ENCODE measurements around the gene LRPPRC. TPM values are rescaled to one million over a fixed set of nuclear protein-coding genes. Genes with fewer than 3 reads are reported as not detected.

The LRPPRC gene
- polyA plus RNA-seq, 4 donors, result 80.2 to 124 (median 118) TPM

- no peak for DNase-seq (ENCODE audit: low read depth in 4 of 4, low spot score in 3 of 4)
Measured at GRCh38 chr2:43877782-43878464, 117.9 kb downstream of the LRPPRC start.

- DNase-seq (ENCODE audit: low read depth in 4 of 4, low spot score in 3 of 4), result no peak
Measured at GRCh38 chr2:43874776-43875451, 120.9 kb downstream of the LRPPRC start.

GRCh38 chr2:43872151-43872550 is 123.6 kb downstream of the LRPPRC start:
- no peak for DNase-seq (ENCODE audit: low read depth in 4 of 4, low spot score in 3 of 4)

GRCh38 chr2:43855292-43855691 is 140.5 kb downstream of the LRPPRC start:
- DNase-seq (ENCODE audit: low read depth in 4 of 4, low spot score in 3 of 4), result no peak

GRCh38 chr2:43854671-43855070 is 141.1 kb downstream of the LRPPRC start:
- no peak for DNase-seq (ENCODE audit: low read depth in 4 of 4, low spot score in 3 of 4)

- no peak for DNase-seq (ENCODE audit: low read depth in 4 of 4, low spot score in 3 of 4)
Measured at GRCh38 chr2:43853141-43854081, 142.4 kb downstream of the LRPPRC start.

GRCh38 chr2:43852196-43852730 is 143.5 kb downstream of the LRPPRC start:
- DNase-seq (ENCODE audit: low read depth in 4 of 4, low spot score in 3 of 4), result no peak

- DNase-seq (ENCODE audit: low read depth in 4 of 4, low spot score in 3 of 4), result no peak
Measured at GRCh38 chr2:43851011-43851980, 144.5 kb downstream of the LRPPRC start.

- DNase-seq (ENCODE audit: low read depth in 4 of 4, low spot score in 3 of 4), result no peak
Measured at GRCh38 chr2:43848214-43848613, 147.6 kb downstream of the LRPPRC start.

GRCh38 chr2:43846140-43846793 is 149.5 kb downstream of the LRPPRC start:
- DNase-seq (ENCODE audit: low read depth in 4 of 4, low spot score in 3 of 4), result no peak

GRCh38 chr2:43845181-43845580 is 150.6 kb downstream of the LRPPRC start:
- DNase-seq (ENCODE audit: low read depth in 4 of 4, low spot score in 3 of 4), result no peak

GRCh38 chr2:43842866-43843226 is 152.9 kb downstream of the LRPPRC start:
- DNase-seq (ENCODE audit: low read depth in 4 of 4, low spot score in 3 of 4), result no peak

GRCh38 chr2:43841949-43842865 is 153.6 kb downstream of the LRPPRC start:
- DNase-seq (ENCODE audit: low read depth in 4 of 4, low spot score in 3 of 4), result no peak

- no peak for DNase-seq (ENCODE audit: low read depth in 4 of 4, low spot score in 3 of 4)
Measured at GRCh38 chr2:43840965-43841364, 154.8 kb downstream of the LRPPRC start.

- DNase-seq (ENCODE audit: low read depth in 4 of 4, low spot score in 3 of 4), result no peak
Measured at GRCh38 chr2:43839776-43840564, 155.8 kb downstream of the LRPPRC start.

- DNase-seq (ENCODE audit: low read depth in 4 of 4, low spot score in 3 of 4), result no peak
Measured at GRCh38 chr2:43838560-43839267, 157.1 kb downstream of the LRPPRC start, which contains the start of the genes ABCG5 and ABCG8. Gene ABCG5, minus strand, starts transcription at chr2:43838839. Its CDS starts 160 bp downstream, at chr2:43838679. Gene ABCG8, plus strand, starts transcription at chr2:43838971. Its CDS starts 83 bp downstream, at chr2:43839054.
